ENCODE results near the gene B3GAT1.

GRCh38 chr11:134376150-134376921 is 35.7 kb downstream of the B3GAT1 start:
- no peak for TF ChIP-seq CTCF (IDR thresholded peaks at IDR 0.05)
- TF ChIP-seq POLR2A (IDR thresholded peaks at IDR 0.05) = no peak
- no peak for TF ChIP-seq POLR2AphosphoS5 (IDR thresholded peaks at IDR 0.05)

Data from breast epithelium (tissue), 3 donors.